Fibroblast of pulmonary artery (primary cell): ENCODE measurements around the gene CNOT4.

Experiments
- DNase-seq: peaks from one replicate; pipeline ENCODE4 v3.0.0-alpha.2; 2010; ENCODE audit warnings: low read depth
- H3K4me3 ChIP-seq: replicated peaks from 2 replicates; pipeline ENCODE4 v1.5.1; 2011; ENCODE audit warnings: low read depth, mild to moderate bottlenecking, control low read depth, low read length, moderate library complexity
- CTCF ChIP-seq: IDR thresholded peaks from 2 replicates; pipeline ENCODE4 v1.5.1; 2011; ENCODE audit warnings: mild to moderate bottlenecking, control low read depth, low read length, inconsistent platforms; ENCODE audit errors: missing control alignments

Gene CNOT4

DNA sequence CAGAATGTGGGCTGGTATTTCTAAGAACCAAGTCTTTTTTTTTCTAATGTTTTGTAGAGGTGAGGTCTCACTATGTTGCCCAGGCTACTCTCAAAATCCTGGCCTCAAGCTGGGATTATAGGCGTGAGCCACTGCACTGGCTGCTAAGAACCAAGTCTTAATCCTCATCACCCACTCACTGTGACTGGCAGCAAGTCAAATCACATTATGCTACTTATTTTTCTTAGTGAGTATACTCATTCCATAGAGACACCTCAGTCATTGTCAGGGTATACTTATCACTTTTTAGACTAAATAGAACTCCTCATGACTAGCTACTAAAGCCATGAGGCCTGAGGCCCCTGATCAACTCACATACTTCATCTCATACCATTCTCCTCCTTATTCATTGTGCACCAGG, 160.2 kb downstream of the CNOT4 start:
- H3K4me3 ChIP-seq: no peak overlapping the region
- no peak for DNase-seq
- TF ChIP-seq CTCF: no peak

GRCh38 chr7:135348493-135348892, 161.4 kb downstream of the CNOT4 start:
- H3K4me3 ChIP-seq: no peak overlapping the region
- TF ChIP-seq CTCF: no peak
- no peak for DNase-seq

DNA sequence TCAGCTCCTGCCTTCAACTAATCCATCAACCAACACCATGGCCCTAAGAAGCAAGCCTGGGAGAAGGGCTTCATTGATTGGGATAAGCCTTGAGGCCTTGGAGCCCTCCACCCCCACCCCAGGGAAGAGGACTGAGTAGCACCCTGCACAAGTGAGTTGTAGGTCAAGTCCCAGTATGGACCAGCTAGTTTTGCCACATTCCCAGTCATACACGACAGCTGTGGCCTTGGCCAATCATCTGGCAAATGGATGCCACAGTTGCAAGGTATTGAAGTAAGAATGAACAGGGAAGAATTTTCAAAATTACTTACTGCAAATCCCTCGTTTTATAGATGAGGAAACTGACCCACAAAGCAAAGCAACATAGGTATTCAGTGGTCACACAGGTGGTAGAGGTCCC, 166.5 kb downstream of the CNOT4 start:
- DNase-seq: no peak
- TF ChIP-seq CTCF: no peak
- no peak overlapping the region for H3K4me3 ChIP-seq

GRCh38 chr7:135342887-135343286, 167.0 kb downstream of the CNOT4 start:
- DNase-seq: no peak
- no peak overlapping the region for H3K4me3 ChIP-seq
- TF ChIP-seq CTCF: no peak

DNA sequence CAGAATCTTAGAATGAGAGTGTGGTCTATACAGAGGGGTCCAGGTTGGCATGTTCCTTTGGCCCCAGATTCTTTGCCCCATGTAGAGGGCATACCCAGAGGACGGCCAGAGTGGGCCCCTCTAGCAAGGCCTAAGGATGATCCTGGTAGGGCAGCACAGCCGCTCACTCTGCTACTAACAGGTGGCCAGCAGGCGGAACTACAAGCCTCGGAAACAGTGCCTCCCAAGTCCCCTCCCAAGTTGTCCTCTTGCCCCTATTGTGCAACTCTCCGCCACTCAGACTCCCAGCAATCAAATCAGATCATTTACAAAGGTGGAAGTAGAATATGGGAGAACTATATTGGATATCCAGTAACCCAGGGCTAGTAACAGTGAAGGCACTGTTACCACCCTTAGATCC, 168.9 kb downstream of the CNOT4 start:
- H3K4me3 ChIP-seq: no peak overlapping the region
- TF ChIP-seq CTCF: no peak
- DNase-seq: no peak

DNA sequence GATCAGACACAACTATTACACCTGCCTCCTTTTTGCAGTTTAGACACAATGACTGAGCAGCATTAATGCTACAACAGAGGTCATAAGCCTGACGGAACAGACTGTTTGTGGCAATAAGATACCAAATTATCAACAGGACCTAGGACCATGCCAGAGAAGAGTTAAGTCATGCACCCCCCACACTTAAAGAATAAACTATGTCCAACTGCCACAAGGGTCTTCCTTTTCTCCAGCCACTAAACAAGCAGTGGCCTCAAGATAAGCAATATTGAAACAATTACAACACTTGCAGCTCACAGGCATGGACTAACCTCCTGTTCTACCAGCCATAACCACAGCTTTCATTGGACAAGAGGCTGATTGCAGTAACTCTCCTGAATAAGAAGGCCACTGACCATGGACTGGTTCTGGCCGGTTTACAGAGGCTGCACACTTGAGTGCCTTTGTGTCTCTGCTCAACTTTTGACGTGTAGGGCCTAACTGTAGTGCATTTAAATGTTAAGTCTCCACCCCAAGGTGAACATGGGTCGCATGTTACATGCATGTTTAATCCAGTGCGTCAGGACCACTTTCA, 171.8 kb downstream of the CNOT4 start:
- no peak overlapping the region for H3K4me3 ChIP-seq
- TF ChIP-seq CTCF: no peak
- DNase-seq: no peak

DNA sequence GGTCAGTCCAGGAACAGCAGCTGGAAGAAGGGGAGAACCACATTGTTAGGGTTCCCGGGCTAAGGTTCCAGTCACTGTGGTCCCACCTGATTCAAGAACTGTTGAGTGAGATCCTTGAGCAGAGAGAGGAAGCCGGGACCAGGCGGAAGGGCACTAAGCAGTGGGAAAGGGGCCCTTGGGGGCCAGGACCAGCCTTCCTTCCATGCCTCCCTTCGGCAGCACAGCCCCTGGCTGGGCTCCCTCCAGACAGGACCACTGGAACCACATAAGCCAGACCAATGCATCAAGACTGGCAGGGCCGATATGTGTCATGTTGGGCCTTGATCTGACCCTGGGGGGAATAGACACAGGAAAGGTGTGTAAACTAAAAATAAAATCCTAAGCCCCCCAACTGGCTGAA, 172.4 kb downstream of the CNOT4 start:
- DNase-seq: no peak
- no peak for TF ChIP-seq CTCF
- no peak overlapping the region for H3K4me3 ChIP-seq
